Breast epithelium (tissue), 4 donors: Measurements from ENCODE around the gene TPPP. TPM values are rescaled to one million over a fixed set of nuclear protein-coding genes. Genes with fewer than 3 reads are reported as not detected.

Experiments
- DNase-seq, 2 donors: peaks; one replicate each; pipeline ENCODE4 v3.0.0-alpha.2; 2019; ENCODE audit warnings: low spot score in 2 of 2
- H3K27ac ChIP-seq, 2 donors: fragments of 200-600 bp; sonication (generic) in 1 of 2; one replicate each; pipeline ENCODE4 v1.5.1; 2016 to 2019; ENCODE audit warnings: mild to moderate bottlenecking in 1 of 2
- H3K27me3 ChIP-seq, 2 donors: fragments of 200-600 bp; sonication (generic) in 1 of 2; one replicate each; pipeline versions ENCODE4 v1.5.1 to v1.6.0; 2017 to 2019; ENCODE audit warnings: control low read depth in 1 of 2, mild to moderate bottlenecking in 1 of 2
- H3K36me3 ChIP-seq: fragments of 200-600 bp; one replicate; pipeline ENCODE4 v1.5.1; 2019
- H3K4me1 ChIP-seq, 2 donors: fragments of 200-600 bp; sonication (generic); one replicate each; pipeline ENCODE4 v1.5.1; 2016 to 2019; ENCODE audit warnings: control low read depth in 1 of 2
- H3K4me3 ChIP-seq, 3 donors: fragments of 200-600 bp; sonication (generic); 1 replicate in 2 of 3; 2 replicates in 1 of 3; pipeline ENCODE4 v1.5.1; 2016 to 2019; ENCODE audit warnings: mild to moderate bottlenecking in 3 of 3, moderate library complexity in 2 of 3
- H3K9me3 ChIP-seq, 2 donors: fragments of 200-600 bp; sonication (generic) in 1 of 2; one replicate each; pipeline ENCODE4 v1.5.1; 2016 to 2019; ENCODE audit warnings: control low read depth in 1 of 2
- CTCF ChIP-seq, 3 donors: fragments of 450-650 bp; IDR thresholded peaks; one replicate each; pipeline ENCODE4 v1.5.1; 2016 to 2017; ENCODE audit warnings: antibody characterized with exemption in 3 of 3, mild to moderate bottlenecking in 3 of 3, moderate library complexity in 3 of 3
- POLR2A ChIP-seq: fragments of 450-650 bp; IDR thresholded peaks from one replicate; pipeline ENCODE4 v1.6.1; 2016; ENCODE audit warnings: antibody characterized with exemption, mild to moderate bottlenecking, moderate library complexity
- POLR2AphosphoS5 ChIP-seq, 3 donors: sonication (generic); formaldehyde crosslinking; IDR thresholded peaks; one replicate each; pipeline ENCODE4 v1.6.1; 2017; ENCODE audit warnings: antibody characterized with exemption in 3 of 3
- intact Hi-C: fragments of 100-400 bp; cut with DNase I; formaldehyde crosslinking; loops from one replicate; pipeline ENCODE4 v1.15.1; 2023; ENCODE audit warnings: low total_unique reads
- total RNA-seq, 3 donors: library from RNA; depleted of rRNA; stranded (reverse); fragments of >200 nt; gene quantifications; one replicate each; pipeline ENCODE4 v1.1.0, GENCODE V29; 2016

TPPP gene
- total RNA-seq, 3 donors from 2014 or later: 2.9 to 4.3 (median 3.4) TPM

GRCh38 chr5:674630-675011 is 18.5 kb downstream of the TPPP start:
- DNase-seq: peak in 1 of 2 donors; percentile 45
- Histone ChIP-seq H3K27ac (no peak overlapping the region), H3K9me3 (no peaks in the 10 kb centered on the region), H3K4me3 (no peak overlapping the region), H3K27me3 (peaks cover 0 to 7% of the 10 kb centered on the region in 2 donors), H3K4me1 (peaks cover 18 to 23% of the 10 kb centered on the region in 2 donors), H3K36me3 (no peaks in the 10 kb centered on the region)
- intact Hi-C loops: loop anchor here (5.0 kb wide), 2 partner anchors 233 to 693 kb away; no protein-coding TSS in a partner anchor
- TF ChIP-seq POLR2A (no peak), POLR2AphosphoS5 (IDR thresholded peaks at IDR 0.05) (no peak), CTCF (IDR thresholded peaks at IDR 0.05) (no peak)

- H3K36me3 ChIP-seq: no peaks in the 10 kb centered on the region
- H3K27ac ChIP-seq: no peak overlapping the region
- peaks cover 18 to 23% of the 10 kb centered on the region in 2 donors for H3K4me1 ChIP-seq
- DNase-seq: peak in 1 of 2 donors; percentile 57
- no peak overlapping the region for H3K4me3 ChIP-seq
- peaks cover 0 to 7% of the 10 kb centered on the region in 2 donors for H3K27me3 ChIP-seq
- intact Hi-C loops: loop anchor here (5.0 kb wide), 1 partner anchor 693 kb away; no protein-coding TSS in a partner anchor
- H3K9me3 ChIP-seq: no peaks in the 10 kb centered on the region
- TF ChIP-seq POLR2AphosphoS5 (IDR thresholded peaks at IDR 0.05) (no peak), CTCF (IDR thresholded peaks at IDR 0.05) (no peak), POLR2A (no peak)
These were observed 19.1 kb downstream of the TPPP start for GRCh38 chr5:673831-674629.

- intact Hi-C loops: loop anchor here (5.0 kb wide), 1 partner anchor 694 kb away; no protein-coding TSS in a partner anchor
- Histone ChIP-seq H3K36me3 (no peaks in the 10 kb centered on the region), H3K4me3 (peak overlapping the region in 2 of 3 donors; percentile 23 to 34), H3K27ac (no peak overlapping the region), H3K9me3 (no peaks in the 10 kb centered on the region), H3K27me3 (peaks cover 0 to 7% of the 10 kb centered on the region in 2 donors), H3K4me1 (peaks cover 18 to 23% of the 10 kb centered on the region in 2 donors)
- no peak for TF ChIP-seq POLR2A
- TF ChIP-seq CTCF (IDR thresholded peaks at IDR 0.05): no peak
- TF ChIP-seq POLR2AphosphoS5 (IDR thresholded peaks at IDR 0.05): no peak
- DNase-seq: peak in 1 of 2 donors; percentile 51
These were observed 19.9 kb downstream of the TPPP start for GRCh38 chr5:673161-673830.

- no peaks in the 10 kb centered on the region for H3K36me3 ChIP-seq
- peak; percentile 57 to 95 for DNase-seq
- TF ChIP-seq POLR2AphosphoS5 (IDR thresholded peaks at IDR 0.05) (peak in 1 of 3 donors; percentile 23), CTCF (IDR thresholded peaks at IDR 0.05) (no peak)
- peaks cover 0 to 7% of the 10 kb centered on the region in 2 donors for H3K27me3 ChIP-seq
- peaks cover 18 to 23% of the 10 kb centered on the region in 2 donors for H3K4me1 ChIP-seq
- H3K4me3 ChIP-seq: peak overlapping the region in 2 of 3 donors; percentile 23 to 34
- no peak overlapping the region for H3K27ac ChIP-seq
- H3K9me3 ChIP-seq: no peaks in the 10 kb centered on the region
- intact Hi-C loops: loop anchor here (5.0 kb wide), 1 partner anchor 695 kb away; no protein-coding TSS in a partner anchor
These were observed 20.6 kb downstream of the TPPP start for GRCh38 chr5:672329-673160.
